ENCODE measurements around the gene CDKL1. TPM values are rescaled to one million over a fixed set of nuclear protein-coding genes. Genes with fewer than 3 reads are reported as not detected.

Gene CDKL1
- total and polyA plus RNA-seq, 2 donors (not counting 3 experiments of a cell fraction or from before 2014, with no cell fraction given): 2.6 to 9.7 TPM

DNA sequence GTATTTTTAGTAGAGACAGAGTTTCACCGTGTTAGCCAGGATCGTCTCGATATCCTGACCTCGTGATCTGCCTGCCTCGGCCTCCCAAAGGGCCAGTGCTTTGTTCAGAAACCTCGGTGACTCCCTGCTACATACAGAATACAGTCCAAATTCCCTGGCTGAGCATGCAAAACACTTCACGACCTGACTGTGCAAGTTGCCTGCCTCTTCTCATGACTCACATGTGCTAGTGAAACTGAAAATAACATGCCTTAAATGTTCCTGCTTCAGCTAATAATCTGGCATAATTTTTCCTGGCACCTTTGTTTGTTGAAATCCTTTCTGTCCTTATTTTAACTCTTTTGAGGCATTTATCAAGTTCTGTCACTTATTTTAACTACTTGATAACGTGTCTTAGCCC lies 76.4 kb downstream of the CDKL1 start:
- no peak overlapping the region for H2AFZ ChIP-seq (ENCODE audit: low read depth, low read length)
- ChIA-PET CTCF (interaction anchor here (0.6 to 4.1 kb wide), 46 partner anchors 9 to 540 kb away, joined by 3 to 44 read pairs (median 4); partner anchors contain the start of genes CDKL1, DMAC2L, L2HGDH and MAP4K5), POLR2A (interaction anchor here (1.0 kb wide), 1 partner anchor 8 kb away, joined by 3 read pairs; the partner anchor contains the start of genes DMAC2L and L2HGDH)
- H3K79me2 ChIP-seq (ENCODE audit: control insufficient read depth, insufficient read depth, low read length): peaks cover 7% of the 10 kb centered on the region
- H3K4me1 ChIP-seq (ENCODE audit: control insufficient read depth, extremely low read depth, insufficient read depth, low read length): peaks cover 8% of the 10 kb centered on the region
- DNase-seq (ENCODE audit: low read depth, low spot score) (no peak), FAIRE-seq (no peak)
- no TSS peak for BruUV-seq (replicated peaks)
- H3K9ac ChIP-seq (replicated peaks; ENCODE audit: extremely low read depth, insufficient read depth, low read length): no peak overlapping the region
- H3K27ac ChIP-seq (ENCODE audit: insufficient read depth, low read depth, low read length): peak overlapping the region; percentile 8
- H3K9me3 ChIP-seq (replicated peaks; ENCODE audit: control insufficient read depth, insufficient read depth, low read length): no peaks in the 10 kb centered on the region
- H3K9me1 ChIP-seq (replicated peaks; ENCODE audit: control insufficient read depth, extremely low read depth, insufficient read depth, low read length): no peaks in the 10 kb centered on the region
- no peaks in the 10 kb centered on the region for H3K27me3 ChIP-seq (ENCODE audit: control insufficient read depth in 2 of 2, insufficient read depth in 2 of 2, low read length in 2 of 2)
- intact Hi-C loops (cut with micrococcal nuclease) (loop anchor here (2.0 to 5.0 kb wide), 2 partner anchors 17 to 452 kb away; no protein-coding TSS in a partner anchor), dilution Hi-C loops (cut with MboI; ENCODE audit: extremely low pct_ligation_motif_present, low sequenced_read_pairs) (no loop called here)
- H3K36me3 ChIP-seq (ENCODE audit: control insufficient read depth in 2 of 2, extremely low read depth in 1 of 2, insufficient read depth in 2 of 2, low read length in 2 of 2): peaks cover 0 to 3% of the 10 kb centered on the region in 2 experiments
- H4K20me1 ChIP-seq (replicated peaks; ENCODE audit: control insufficient read depth, extremely low read depth, insufficient read depth, low read length): no peaks in the 10 kb centered on the region
- H3K4me2 ChIP-seq (ENCODE audit: insufficient read depth, low read length): no peak overlapping the region
- H3K4me3 ChIP-seq (replicated peaks in 1 of 3; ENCODE audit: insufficient read depth in 1 of 3, low read depth in 1 of 3, low read length in 3 of 3): no peak overlapping the region
- no peak for TF ChIP-seq FOS (IDR thresholded peaks at IDR 0.05; ENCODE audit: borderline replicate concordance, insufficient read depth, low read length)
- TF ChIP-seq EZH2 (IDR thresholded peaks at IDR 0.05; ENCODE audit: borderline replicate concordance, low read depth, low read length, severe bottlenecking): no peak
- TF ChIP-seq, protein P1, sequence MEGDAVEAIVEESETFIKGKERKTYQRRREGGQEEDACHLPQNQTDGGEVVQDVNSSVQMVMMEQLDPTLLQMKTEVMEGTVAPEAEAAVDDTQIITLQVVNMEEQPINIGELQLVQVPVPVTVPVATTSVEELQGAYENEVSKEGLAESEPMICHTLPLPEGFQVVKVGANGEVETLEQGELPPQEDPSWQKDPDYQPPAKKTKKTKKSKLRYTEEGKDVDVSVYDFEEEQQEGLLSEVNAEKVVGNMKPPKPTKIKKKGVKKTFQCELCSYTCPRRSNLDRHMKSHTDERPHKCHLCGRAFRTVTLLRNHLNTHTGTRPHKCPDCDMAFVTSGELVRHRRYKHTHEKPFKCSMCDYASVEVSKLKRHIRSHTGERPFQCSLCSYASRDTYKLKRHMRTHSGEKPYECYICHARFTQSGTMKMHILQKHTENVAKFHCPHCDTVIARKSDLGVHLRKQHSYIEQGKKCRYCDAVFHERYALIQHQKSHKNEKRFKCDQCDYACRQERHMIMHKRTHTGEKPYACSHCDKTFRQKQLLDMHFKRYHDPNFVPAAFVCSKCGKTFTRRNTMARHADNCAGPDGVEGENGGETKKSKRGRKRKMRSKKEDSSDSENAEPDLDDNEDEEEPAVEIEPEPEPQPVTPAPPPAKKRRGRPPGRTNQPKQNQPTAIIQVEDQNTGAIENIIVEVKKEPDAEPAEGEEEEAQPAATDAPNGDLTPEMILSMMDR (IDR thresholded peaks at IDR 0.05; ENCODE audit: extremely low read depth in 1 of 2, insufficient read depth in 1 of 2, low read depth in 1 of 2, low read length in 2 of 2): no peak
- no peak for TF ChIP-seq MYC (IDR thresholded peaks at IDR 0.05; ENCODE audit: low read depth, low read length)
- TF ChIP-seq, protein P2, sequence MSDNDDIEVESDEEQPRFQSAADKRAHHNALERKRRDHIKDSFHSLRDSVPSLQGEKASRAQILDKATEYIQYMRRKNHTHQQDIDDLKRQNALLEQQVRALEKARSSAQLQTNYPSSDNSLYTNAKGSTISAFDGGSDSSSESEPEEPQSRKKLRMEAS (IDR thresholded peaks at IDR 0.05; ENCODE audit: insufficient read depth, insufficient read length): no peak

Measured in endothelial cell of umbilical vein (primary cell).